ENCODE data around the gene MRPL34.

Gene MRPL34

GRCh38 chr19:17275441-17276175 lies 30.1 kb upstream of the MRPL34 start:
- no peak for DNase-seq
- TF ChIP-seq EZH2 (optimal IDR thresholded peaks at IDR 0.05; ENCODE audit: low read depth, low read length) (no peak), EZH2phosphoT487 (IDR thresholded peaks at IDR 0.05; ENCODE audit: low read length) (no peak), CTCF (IDR thresholded peaks at IDR 0.05; ENCODE audit: low read length) (no peak)
- Histone ChIP-seq H3K4me2 (ENCODE audit: low read depth, low read length) (no peak overlapping the region), H3K36me3 (replicated peaks; ENCODE audit: insufficient read depth, low read length) (no peaks in the 10 kb centered on the region; the same call in 1 of the 2 replicates), H2AFZ (ENCODE audit: low read length) (no peak overlapping the region), H3K9ac (ENCODE audit: low read length) (no peak overlapping the region), H3K4me3 (ENCODE audit: low read length) (no peak overlapping the region), H3K9me2 (replicated peaks; ENCODE audit: insufficient read depth, low read length) (no peaks in the 10 kb centered on the region), H4K20me1 (ENCODE audit: insufficient read depth, low read length) (no peaks in the 10 kb centered on the region), H3K27ac (ENCODE audit: low read length) (no peak overlapping the region), H3K4me1 (ENCODE audit: low read length) (no peaks in the 10 kb centered on the region), H3K9me3 (replicated peaks; ENCODE audit: insufficient read depth, low read length) (no peaks in the 10 kb centered on the region), H3K27me3 (replicated peaks; ENCODE audit: insufficient read depth, low read length) (no peaks in the 10 kb centered on the region), H3K79me2 (ENCODE audit: low read length) (no peaks in the 10 kb centered on the region), H3F3A (ENCODE audit: insufficient read depth, low read length) (no peaks in the 10 kb centered on the region)

DNA sequence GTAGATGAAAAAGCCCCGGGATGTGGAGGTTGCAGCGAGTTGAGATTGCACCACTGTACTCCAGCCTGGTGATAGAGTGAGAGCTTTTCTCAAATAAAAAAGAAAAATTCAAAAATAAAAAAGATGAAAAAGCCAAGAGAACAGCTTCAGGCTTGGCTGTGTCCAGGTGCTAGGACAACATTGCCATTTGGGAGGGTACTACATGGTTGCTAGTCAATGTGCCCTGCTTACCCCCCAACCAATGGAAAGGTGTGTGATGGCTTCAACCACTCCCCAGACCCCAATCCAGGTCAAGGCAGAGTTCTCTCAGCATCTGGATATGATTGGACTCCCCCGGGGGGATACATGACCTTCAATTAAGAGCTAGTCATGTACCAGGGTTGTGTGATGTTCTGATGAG lies 26.2 kb upstream of the MRPL34 start:
- no peak overlapping the region for H3K4me3 ChIP-seq (ENCODE audit: low read length)
- H3K9me2 ChIP-seq (replicated peaks; ENCODE audit: insufficient read depth, low read length), result no peaks in the 10 kb centered on the region
- H3K79me2 ChIP-seq (ENCODE audit: low read length), result no peaks in the 10 kb centered on the region
- no peaks in the 10 kb centered on the region for H3F3A ChIP-seq (ENCODE audit: insufficient read depth, low read length)
- no peak for DNase-seq
- no peak overlapping the region for H3K4me2 ChIP-seq (ENCODE audit: low read depth, low read length)
- no peaks in the 10 kb centered on the region for H4K20me1 ChIP-seq (ENCODE audit: insufficient read depth, low read length)
- no peak overlapping the region for H3K9ac ChIP-seq (ENCODE audit: low read length)
- no peak overlapping the region for H3K27ac ChIP-seq (ENCODE audit: low read length)
- no peaks in the 10 kb centered on the region for H3K36me3 ChIP-seq (replicated peaks; ENCODE audit: insufficient read depth, low read length)
- H3K9me3 ChIP-seq (replicated peaks; ENCODE audit: insufficient read depth, low read length), result no peaks in the 10 kb centered on the region
- peaks cover 12% of the 10 kb centered on the region; the same call in 1 of the 2 replicates for H3K4me1 ChIP-seq (ENCODE audit: low read length)
- TF ChIP-seq EZH2 (optimal IDR thresholded peaks at IDR 0.05; ENCODE audit: low read depth, low read length), result no peak
- no peak for TF ChIP-seq CTCF (IDR thresholded peaks at IDR 0.05; ENCODE audit: low read length)
- no peak for TF ChIP-seq EZH2phosphoT487 (IDR thresholded peaks at IDR 0.05; ENCODE audit: low read length)
- H2AFZ ChIP-seq (ENCODE audit: low read length), result no peak overlapping the region
- H3K27me3 ChIP-seq (replicated peaks; ENCODE audit: insufficient read depth, low read length), result peaks cover 18% of the 10 kb centered on the region

- Histone ChIP-seq H3K27ac (ENCODE audit: low read length) (no peak within 1 kb of the TSS), H4K20me1 (ENCODE audit: insufficient read depth, low read length) (no peaks in the 10 kb centered on the region), H3K27me3 (replicated peaks; ENCODE audit: insufficient read depth, low read length) (peaks cover 22% of the 10 kb centered on the region), H3K36me3 (replicated peaks; ENCODE audit: insufficient read depth, low read length) (no peaks in the 10 kb centered on the region), H3K4me1 (ENCODE audit: low read length) (peaks cover 12% of the 10 kb centered on the region; the same call in 1 of the 2 replicates), H3K79me2 (ENCODE audit: low read length) (no peaks in the 10 kb centered on the region), H3K4me3 (ENCODE audit: low read length) (peak within 1 kb of the TSS; percentile 44), H3K9me2 (replicated peaks; ENCODE audit: insufficient read depth, low read length) (no peaks in the 10 kb centered on the region), H3K4me2 (ENCODE audit: low read depth, low read length) (peak within 1 kb of the TSS; percentile 88), H3K9me3 (replicated peaks; ENCODE audit: insufficient read depth, low read length) (no peaks in the 10 kb centered on the region), H2AFZ (ENCODE audit: low read length) (peak within 1 kb of the TSS; percentile 74), H3K9ac (ENCODE audit: low read length) (no peak within 1 kb of the TSS), H3F3A (ENCODE audit: insufficient read depth, low read length) (no peaks in the 10 kb centered on the region)
- DNase-seq, result no peak
- TF ChIP-seq CTCF (IDR thresholded peaks at IDR 0.05; ENCODE audit: low read length) (no peak), EZH2phosphoT487 (IDR thresholded peaks at IDR 0.05; ENCODE audit: low read length) (no peak), EZH2 (optimal IDR thresholded peaks at IDR 0.05; ENCODE audit: low read depth, low read length) (no peak)
Measured at GRCh38 chr19:17281391-17282304, 24.0 kb upstream of the MRPL34 start, which contains the start of gene ANKLE1. Gene ANKLE1, plus strand, starts transcription at chr19:17281901. Its CDS starts 20 bp downstream, at chr19:17281921.

All from MM.1S (cell line).